HFFc6 (cell line): ENCODE measurements around the gene PXMP4. TPM values are rescaled to one million over a fixed set of nuclear protein-coding genes. Genes with fewer than 3 reads are reported as not detected.
A peak's percentile ranks its signal among the peaks of the same experiment; 100 is the strongest.

Source experiments
- DNase-seq: peaks from one replicate; pipeline ENCODE4 v3.0.0-alpha.2; 2018
- H3K27ac Mint-ChIP-seq: 2 replicates; pipeline ENCODE4 v1.8.0; 2020; ENCODE audit warnings: mild to moderate bottlenecking, mixed read lengths
- H3K27me3 Mint-ChIP-seq: 2 replicates; pipeline ENCODE4 v1.8.0; 2021; ENCODE audit warnings: mild to moderate bottlenecking, moderate library complexity, mixed read lengths; ENCODE audit not compliant: insufficient read depth
- H3K36me3 Mint-ChIP-seq: 2 replicates; pipeline ENCODE4 v1.8.0; 2021; ENCODE audit warnings: low read depth, mixed read lengths
- H3K4me1 Mint-ChIP-seq: 2 replicates; pipeline ENCODE4 v1.8.0; 2020; ENCODE audit warnings: low read depth, mixed read lengths
- H3K4me3 Mint-ChIP-seq: 2 replicates; pipeline ENCODE4 v1.8.0; 2020; ENCODE audit warnings: mild to moderate bottlenecking, moderate library complexity, mixed read lengths
- H3K9me3 Mint-ChIP-seq: 2 replicates; pipeline ENCODE4 v1.8.0; 2020; ENCODE audit warnings: mild to moderate bottlenecking, mixed read lengths
- total RNA-seq, 6 experiments: library from RNA; stranded (reverse); fragmentation: NEBNext Ultra II Directional; extraction: Animal tissue kit (Norgen Biotek cat#: 25700); gene quantifications; 2 replicates in 1 of 6; 3 replicates in 5 of 6; pipeline ENCODE4 v1.2.3, GENCODE V29; 2021
- TF ChIP-seq, protein P1 (sequence below): fragments of 200-600 bp; sonication (generic); IDR thresholded peaks from 2 replicates; pipeline ENCODE4 v1.5.0; 2021; ENCODE audit warnings: antibody characterized with exemption, mild to moderate bottlenecking

PXMP4 gene
- total RNA-seq, 6 experiments from 2014 or later = 8.3 to 14.4 (median 11.4) TPM

DNA sequence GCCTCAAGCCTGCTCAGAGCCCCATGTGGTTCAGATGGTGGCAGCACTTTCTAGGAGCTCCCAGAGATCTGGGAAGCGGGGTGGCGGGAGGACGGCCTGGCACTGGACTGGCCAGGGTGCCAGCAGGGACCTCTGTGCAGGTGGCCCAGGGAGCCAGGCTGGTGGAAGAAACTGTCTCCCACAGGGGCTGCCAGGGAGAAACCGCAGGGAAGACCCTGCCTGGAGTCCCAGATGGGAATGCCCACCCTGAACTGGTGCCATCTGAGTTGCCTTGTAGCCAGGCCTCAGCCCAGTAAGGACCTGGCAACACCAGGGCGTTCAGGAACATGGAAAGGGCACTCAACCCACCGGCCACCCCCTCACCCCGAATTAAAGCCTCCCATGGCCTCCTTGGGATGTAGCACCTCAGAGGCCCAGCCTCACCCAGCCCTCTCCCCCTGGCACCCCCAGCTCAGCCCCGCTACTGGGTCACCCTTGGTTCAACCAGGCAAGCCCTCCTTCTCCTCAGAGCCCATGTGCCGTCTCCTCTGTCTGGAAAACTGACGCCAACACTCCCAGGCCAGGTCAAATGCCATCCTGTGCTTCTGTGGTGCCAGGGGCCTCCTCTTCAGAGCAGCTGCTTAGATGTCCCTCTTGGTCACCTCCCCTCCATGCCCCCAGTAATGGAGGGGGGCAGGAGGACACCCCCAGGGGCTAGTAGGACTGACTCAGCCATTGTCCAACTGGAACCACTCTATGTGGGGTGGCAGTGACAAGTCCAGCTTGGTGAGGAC lies 63.9 kb downstream of the PXMP4 start:
- DNase-seq = no peak
- Mint-ChIP-seq H3K36me3 (no peaks in the 10 kb centered on the region), H3K4me1 (peaks cover 7% of the 10 kb centered on the region; the same call in 1 of the 2 replicates), H3K9me3 (no peaks in the 10 kb centered on the region), H3K27me3 (peaks cover 4% of the 10 kb centered on the region), H3K4me3 (no peak overlapping the region), H3K27ac (no peak overlapping the region)
- TF ChIP-seq, protein P1, sequence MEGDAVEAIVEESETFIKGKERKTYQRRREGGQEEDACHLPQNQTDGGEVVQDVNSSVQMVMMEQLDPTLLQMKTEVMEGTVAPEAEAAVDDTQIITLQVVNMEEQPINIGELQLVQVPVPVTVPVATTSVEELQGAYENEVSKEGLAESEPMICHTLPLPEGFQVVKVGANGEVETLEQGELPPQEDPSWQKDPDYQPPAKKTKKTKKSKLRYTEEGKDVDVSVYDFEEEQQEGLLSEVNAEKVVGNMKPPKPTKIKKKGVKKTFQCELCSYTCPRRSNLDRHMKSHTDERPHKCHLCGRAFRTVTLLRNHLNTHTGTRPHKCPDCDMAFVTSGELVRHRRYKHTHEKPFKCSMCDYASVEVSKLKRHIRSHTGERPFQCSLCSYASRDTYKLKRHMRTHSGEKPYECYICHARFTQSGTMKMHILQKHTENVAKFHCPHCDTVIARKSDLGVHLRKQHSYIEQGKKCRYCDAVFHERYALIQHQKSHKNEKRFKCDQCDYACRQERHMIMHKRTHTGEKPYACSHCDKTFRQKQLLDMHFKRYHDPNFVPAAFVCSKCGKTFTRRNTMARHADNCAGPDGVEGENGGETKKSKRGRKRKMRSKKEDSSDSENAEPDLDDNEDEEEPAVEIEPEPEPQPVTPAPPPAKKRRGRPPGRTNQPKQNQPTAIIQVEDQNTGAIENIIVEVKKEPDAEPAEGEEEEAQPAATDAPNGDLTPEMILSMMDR = no peak

DNA sequence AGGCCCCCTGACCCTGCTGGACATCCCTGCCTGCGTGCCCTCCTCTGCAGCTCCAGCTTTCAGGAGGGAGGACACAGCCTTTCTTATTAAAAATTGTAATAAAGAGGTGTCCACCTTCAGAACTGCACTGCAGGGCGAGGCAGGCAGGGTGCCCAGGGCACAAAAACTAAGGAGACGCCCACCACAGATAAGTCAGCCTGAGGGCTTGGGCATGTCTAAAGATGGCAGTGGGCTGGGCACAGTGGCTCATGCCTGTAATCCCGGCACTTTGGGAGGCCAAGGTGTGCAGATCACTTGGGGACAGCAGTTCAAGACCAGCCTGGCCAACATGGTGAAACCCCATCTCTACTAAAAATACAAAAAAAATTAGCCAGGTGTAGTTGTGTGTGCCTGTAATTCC lies 64.9 kb downstream of the PXMP4 start:
- DNase-seq = no peak
- peaks cover 4% of the 10 kb centered on the region for H3K27me3 Mint-ChIP-seq

DNA sequence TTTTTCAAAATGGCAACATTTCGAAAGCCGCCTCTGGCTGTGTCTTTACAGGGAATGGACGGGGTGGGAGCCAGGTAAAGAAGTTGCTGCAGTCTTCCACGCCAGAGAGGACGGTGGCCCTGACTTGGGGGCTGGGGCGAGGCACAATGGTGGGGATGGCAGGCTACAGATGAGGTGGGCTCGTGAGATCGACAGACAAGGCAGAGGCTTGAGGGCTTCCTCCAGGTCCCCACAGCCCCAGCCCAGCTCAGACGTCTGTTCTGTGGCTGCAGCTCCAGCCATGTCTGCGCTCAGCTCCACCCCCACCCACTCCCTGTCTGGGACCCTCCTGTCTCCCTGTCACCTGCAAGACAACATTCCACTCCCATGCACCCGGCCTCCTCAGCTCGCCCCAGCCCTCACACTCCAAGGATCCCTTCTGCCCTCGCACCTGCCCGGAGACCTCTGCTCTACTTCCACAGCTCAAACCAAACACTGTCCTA lies 65.4 kb downstream of the PXMP4 start:
- Mint-ChIP-seq H3K4me3 (no peak overlapping the region), H3K4me1 (peaks cover 7% of the 10 kb centered on the region; the same call in 1 of the 2 replicates), H3K9me3 (no peaks in the 10 kb centered on the region), H3K27ac (no peak overlapping the region), H3K27me3 (peaks cover 4% of the 10 kb centered on the region), H3K36me3 (no peaks in the 10 kb centered on the region)
- no peak for DNase-seq
- TF ChIP-seq, protein P1 = no peak

More for the DNA sequence above, 64.9 kb downstream of the PXMP4 start:
- no peaks in the 10 kb centered on the region for H3K36me3 Mint-ChIP-seq
- H3K27ac Mint-ChIP-seq = no peak overlapping the region
- H3K4me3 Mint-ChIP-seq = no peak overlapping the region
- no peaks in the 10 kb centered on the region for H3K9me3 Mint-ChIP-seq
- TF ChIP-seq, protein P1 = no peak
- H3K4me1 Mint-ChIP-seq = peaks cover 7% of the 10 kb centered on the region; the same call in 1 of the 2 replicates

DNA sequence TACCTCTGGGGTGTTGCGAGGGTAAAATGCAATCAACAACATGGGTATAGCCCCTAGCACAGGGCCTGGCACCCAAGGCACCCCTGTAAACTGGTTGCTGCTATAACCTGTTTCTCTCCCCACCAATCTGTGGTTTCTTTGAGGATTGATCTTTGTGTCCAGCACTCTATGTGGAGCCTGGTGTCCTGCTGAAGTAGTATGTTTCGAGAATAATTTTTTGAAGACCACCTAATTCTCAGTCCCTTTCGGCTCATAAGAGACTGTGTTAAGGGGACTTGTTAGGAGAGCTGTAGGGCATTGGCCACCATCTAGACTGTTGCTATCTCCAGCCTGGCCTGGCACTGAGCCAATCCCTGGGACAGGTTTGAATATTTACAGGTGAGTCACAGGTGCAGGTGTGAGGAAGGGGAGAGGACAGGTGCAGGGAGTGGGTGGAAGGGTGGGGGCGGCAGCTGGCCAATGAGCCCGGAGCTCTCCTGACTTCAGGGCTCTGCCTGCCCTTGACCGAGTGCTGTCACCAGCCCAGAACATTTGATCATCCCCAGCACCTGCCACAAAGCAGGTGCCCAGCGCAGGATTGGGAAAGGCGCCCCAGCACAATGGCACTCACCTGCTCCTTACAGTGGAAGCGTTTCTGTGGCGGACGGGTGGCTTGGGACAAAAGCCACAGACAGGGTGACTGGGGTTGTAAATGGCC lies 66.1 kb downstream of the PXMP4 start:
- Mint-ChIP-seq H3K9me3 (no peaks in the 10 kb centered on the region), H3K27me3 (peaks cover 4% of the 10 kb centered on the region), H3K36me3 (no peaks in the 10 kb centered on the region), H3K4me3 (no peak overlapping the region; the same call in 1 of the 2 replicates), H3K27ac (no peak overlapping the region), H3K4me1 (peaks cover 7% of the 10 kb centered on the region; the same call in 1 of the 2 replicates)
- TF ChIP-seq, protein P1 = no peak
- DNase-seq = no peak

DNA sequence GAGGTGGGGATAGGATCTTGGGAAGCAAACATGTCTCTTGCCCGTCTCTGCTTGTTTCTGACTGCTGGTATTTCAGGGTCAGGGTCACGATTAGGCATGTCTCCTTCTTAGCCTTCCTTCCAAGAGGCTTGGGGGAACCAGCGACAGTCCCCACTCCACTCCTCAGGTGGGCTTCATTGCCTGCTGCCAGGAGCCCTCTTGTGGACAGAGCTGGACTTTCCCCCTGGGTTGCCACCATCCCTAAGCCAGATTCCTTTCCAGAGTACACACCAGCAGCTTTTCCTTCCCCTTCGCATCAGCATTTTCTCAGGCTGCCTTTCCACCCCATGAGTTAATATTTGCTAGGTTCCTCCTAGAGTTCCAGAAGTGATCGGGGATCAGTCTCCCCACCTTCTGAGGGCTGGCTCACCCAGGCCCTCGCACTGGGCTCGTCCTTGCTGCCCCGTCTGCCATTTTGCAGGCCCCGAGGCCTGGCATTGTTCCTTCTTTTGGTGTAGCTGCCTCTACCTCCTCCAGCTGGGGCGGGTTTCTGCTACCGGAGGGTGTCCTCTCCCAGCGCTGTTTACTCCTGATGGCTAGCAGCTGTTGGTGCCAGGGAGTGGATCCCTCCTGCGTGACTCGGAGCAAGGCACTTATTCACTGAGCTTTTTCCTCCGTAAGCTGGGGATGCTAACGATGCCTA lies 66.8 kb downstream of the PXMP4 start:
- H3K27me3 Mint-ChIP-seq = peaks cover 4% of the 10 kb centered on the region
- DNase-seq = peak; percentile 46
- no peaks in the 10 kb centered on the region for H3K9me3 Mint-ChIP-seq
- TF ChIP-seq, protein P1 = peak; percentile 86
- H3K4me3 Mint-ChIP-seq = peak overlapping the region; percentile 65
- H3K36me3 Mint-ChIP-seq = no peaks in the 10 kb centered on the region
- peaks cover 7% of the 10 kb centered on the region; the same call in 1 of the 2 replicates for H3K4me1 Mint-ChIP-seq
- peak overlapping the region; percentile 62 for H3K27ac Mint-ChIP-seq
